Cardiac muscle cell (in vitro differentiated cells and primary cell): ENCODE data around the gene TSSC4. TPM values are rescaled to one million over a fixed set of nuclear protein-coding genes. Genes with fewer than 3 reads are reported as not detected.

Experiments
- DNase-seq, 2 donors: peaks; one replicate each; pipeline versions ENCODE4 v3.0.0 to v3.0.0-alpha.2; 2010 to 2017; ENCODE audit warnings: low read depth in 1 of 2, low spot score in 1 of 2
- H3K27ac ChIP-seq: fragments of 200-600 bp; sonication (generic); 2 replicates; pipeline ENCODE4 v1.5.1; 2016
- H3K27me3 ChIP-seq: fragments of 200-600 bp; sonication (generic); 2 replicates; pipeline ENCODE4 v1.6.0; 2016; ENCODE audit warnings: control low read depth
- H3K36me3 ChIP-seq: fragments of 200-600 bp; sonication (generic); 2 replicates; pipeline ENCODE4 v1.5.1; 2016; ENCODE audit warnings: control low read depth
- H3K4me1 ChIP-seq: fragments of 200-600 bp; sonication (generic); 2 replicates; pipeline ENCODE4 v1.8.1; 2017; ENCODE audit warnings: low read depth, mild to moderate bottlenecking, mixed run types
- H3K4me3 ChIP-seq: fragments of 200-600 bp; sonication (generic); 2 replicates; pipeline ENCODE4 v1.5.1; 2016; ENCODE audit warnings: mild to moderate bottlenecking
- H3K9me3 ChIP-seq: fragments of 200-600 bp; sonication (generic); 2 replicates; pipeline ENCODE4 v1.5.1; 2017; ENCODE audit warnings: low read depth, mild to moderate bottlenecking, control low read depth
- polyA plus RNA-seq: library from polyadenylated mRNA; unstranded; fragments of >200 nt; fragmentation: Nextera tagmentation; extraction: Ambion mirVana; gene quantifications from 2 replicates; pipeline ENCODE4 v1.2.1, GENCODE V29; 2016
- total RNA-seq: library from RNA; depleted of rRNA; stranded (reverse); fragments of >200 nt; gene quantifications from 2 replicates; pipeline ENCODE4 v1.2.3, GENCODE V29; 2016
- TF ChIP-seq, protein P1 (sequence below): IDR thresholded peaks from 2 replicates; pipeline ENCODE4 v1.5.1; 2012; ENCODE audit warnings: low read depth, mild to moderate bottlenecking, low read length

Gene TSSC4
- total and polyA plus RNA-seq, 2 experiments from 2014 or later: 61.4 to 94.8 TPM

DNA sequence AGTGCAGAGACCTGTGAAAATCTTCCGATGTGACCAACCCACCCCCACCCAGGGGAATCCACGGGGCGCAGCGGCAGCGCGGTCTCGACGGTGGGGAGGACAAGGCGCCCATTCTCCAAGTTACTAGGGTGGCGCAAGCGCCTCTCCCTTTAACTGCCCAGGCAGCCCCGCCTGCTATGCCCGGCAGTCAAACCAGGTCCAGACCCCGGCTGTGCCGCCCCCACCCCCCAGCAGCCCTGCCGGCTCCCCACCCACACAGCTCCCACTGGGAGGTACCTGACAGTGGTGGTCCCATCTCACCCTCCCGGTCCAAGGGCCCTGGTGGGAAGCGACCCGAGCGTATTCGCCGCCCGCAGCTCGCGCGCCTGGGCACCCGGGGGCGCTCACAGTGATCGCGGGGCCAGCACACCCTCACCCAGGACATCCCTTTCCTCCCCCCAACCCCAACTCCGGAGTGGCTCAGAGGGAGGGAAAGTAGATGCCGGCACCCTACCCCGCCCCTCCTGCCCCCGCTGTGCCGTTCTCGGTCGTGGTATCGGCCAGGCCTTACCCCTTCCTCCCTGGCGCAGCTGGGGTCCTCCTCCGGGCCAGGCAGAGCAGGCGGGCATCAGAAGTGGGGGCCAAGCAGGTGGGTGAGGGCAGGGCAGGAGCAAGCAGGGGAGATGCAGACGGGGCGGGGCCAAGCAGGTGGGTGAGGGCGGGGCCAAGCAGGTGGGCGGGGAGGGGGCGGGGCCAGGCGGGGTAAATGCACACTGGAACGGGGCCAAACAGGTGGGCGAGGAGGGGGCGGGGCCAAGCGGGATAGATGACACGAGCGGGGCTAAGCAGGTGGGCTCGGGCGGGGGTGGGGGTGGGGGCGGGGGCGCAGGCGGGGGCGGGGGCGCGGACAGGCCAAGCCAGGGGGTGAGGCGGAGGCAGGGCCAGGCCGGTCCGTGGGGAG, 43.6 kb downstream of the TSSC4 start, which contains the start of gene TRPM5:
TSS of gene TRPM5 (minus strand) at position 634 of the 940 bp plus-strand sequence. CDS start 21,478 bp downstream, outside the sequence.
- peaks cover 95% of the 10 kb centered on the region for H3K27me3 ChIP-seq
- no peaks in the 10 kb centered on the region for H3K36me3 ChIP-seq
- H3K27ac ChIP-seq: no peak within 1 kb of the TSS
- H3K9me3 ChIP-seq: no peaks in the 10 kb centered on the region
- peak within 1 kb of the TSS; percentile 28 for H3K4me3 ChIP-seq
- DNase-seq: no peak
- no peaks in the 10 kb centered on the region for H3K4me1 ChIP-seq
- TF ChIP-seq, protein P1, sequence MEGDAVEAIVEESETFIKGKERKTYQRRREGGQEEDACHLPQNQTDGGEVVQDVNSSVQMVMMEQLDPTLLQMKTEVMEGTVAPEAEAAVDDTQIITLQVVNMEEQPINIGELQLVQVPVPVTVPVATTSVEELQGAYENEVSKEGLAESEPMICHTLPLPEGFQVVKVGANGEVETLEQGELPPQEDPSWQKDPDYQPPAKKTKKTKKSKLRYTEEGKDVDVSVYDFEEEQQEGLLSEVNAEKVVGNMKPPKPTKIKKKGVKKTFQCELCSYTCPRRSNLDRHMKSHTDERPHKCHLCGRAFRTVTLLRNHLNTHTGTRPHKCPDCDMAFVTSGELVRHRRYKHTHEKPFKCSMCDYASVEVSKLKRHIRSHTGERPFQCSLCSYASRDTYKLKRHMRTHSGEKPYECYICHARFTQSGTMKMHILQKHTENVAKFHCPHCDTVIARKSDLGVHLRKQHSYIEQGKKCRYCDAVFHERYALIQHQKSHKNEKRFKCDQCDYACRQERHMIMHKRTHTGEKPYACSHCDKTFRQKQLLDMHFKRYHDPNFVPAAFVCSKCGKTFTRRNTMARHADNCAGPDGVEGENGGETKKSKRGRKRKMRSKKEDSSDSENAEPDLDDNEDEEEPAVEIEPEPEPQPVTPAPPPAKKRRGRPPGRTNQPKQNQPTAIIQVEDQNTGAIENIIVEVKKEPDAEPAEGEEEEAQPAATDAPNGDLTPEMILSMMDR: no peak

DNA sequence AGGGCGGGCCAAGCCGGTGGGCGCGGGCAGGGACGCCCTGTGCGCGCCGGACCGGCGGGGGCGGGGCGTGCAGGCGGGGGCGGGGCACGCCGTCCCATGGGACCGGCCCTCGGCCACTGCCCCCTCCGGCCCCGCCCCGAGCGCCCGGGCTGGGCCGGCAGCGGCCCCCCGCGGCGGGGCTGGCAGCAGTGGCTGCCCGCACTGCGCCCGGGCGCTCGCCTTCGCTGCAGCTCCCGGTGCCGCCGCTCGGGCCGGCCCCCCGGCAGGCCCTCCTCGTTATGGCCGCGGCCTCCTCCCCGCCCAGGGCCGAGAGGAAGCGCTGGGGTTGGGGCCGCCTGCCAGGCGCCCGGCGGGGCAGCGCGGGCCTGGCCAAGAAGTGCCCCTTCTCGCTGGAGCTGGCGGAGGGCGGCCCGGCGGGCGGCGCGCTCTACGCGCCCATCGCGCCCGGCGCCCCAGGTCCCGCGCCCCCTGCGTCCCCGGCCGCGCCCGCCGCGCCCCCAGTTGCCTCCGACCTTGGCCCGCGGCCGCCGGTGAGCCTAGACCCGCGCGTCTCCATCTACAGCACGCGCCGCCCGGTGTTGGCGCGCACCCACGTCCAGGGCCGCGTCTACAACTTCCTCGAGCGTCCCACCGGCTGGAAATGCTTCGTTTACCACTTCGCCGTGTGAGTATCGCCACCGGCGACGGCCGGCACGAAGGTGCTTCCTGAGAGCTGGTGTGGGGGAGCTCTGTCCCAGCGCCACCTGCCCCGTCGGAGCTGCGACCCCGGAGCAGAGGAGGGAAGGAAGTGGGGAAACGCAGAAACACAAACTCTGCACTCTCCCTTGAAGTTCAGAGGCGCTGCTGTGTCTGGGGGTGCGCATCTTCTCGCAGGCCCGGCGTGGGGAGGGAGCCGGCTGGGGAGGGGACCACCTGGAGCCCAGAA, 44.5 kb downstream of the TSSC4 start, which contains the start of gene KCNQ1:
TSS of gene KCNQ1 (plus strand) at position 188 of the 925 bp plus-strand sequence. CDS start at position 279, 91 bp downstream.
- Histone ChIP-seq H3K27me3 (peaks cover 97% of the 10 kb centered on the region), H3K9me3 (no peaks in the 10 kb centered on the region), H3K27ac (no peak within 1 kb of the TSS), H3K4me3 (peak within 1 kb of the TSS; percentile 28), H3K36me3 (no peaks in the 10 kb centered on the region), H3K4me1 (no peaks in the 10 kb centered on the region)
- TF ChIP-seq, protein P1: no peak
- DNase-seq: peak in 1 of 2 donors; percentile 78

DNA sequence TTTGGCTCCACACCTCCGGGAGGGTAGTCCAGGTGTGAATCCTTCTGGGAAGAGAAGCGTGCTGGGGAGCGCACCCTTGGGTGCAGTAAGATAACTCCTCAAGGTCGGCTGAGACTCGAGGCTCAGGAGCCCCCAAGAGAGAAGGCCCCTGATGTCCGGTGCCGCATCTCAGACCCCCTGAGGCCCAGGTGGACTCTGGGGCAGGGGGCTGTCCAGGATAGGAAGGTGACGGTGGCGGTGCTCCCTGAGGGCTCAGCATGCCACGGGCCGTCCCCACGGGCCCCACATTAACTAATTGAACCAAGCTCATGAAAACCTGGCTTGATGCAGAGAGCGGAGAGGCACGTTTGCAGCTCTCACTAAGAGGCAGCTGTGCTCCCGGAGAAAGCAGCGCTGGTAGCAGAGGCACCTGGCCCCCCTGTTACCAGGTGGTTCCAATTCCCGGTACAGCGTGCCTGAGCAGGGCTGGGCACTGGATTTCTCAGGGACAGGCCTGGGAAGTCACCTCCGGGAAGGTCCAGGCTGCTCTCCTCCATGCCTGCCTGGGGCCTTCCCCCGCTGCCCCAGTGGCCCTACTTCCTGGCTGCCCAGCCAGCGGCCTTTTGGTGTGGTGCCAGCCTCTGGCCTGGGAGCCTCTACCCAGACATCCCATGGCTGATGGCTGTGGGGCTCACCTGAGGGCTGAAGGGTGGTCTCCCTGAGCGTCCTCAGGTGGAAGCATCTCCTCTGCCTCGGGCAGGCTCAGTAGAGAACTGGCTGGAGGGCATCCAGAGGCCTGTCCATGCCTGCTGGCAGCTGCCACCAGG, 45.4 kb downstream of the TSSC4 start:
- DNase-seq: no peak
- TF ChIP-seq, protein P1: no peak
- H3K9me3 ChIP-seq: no peaks in the 10 kb centered on the region
- peaks cover 97% of the 10 kb centered on the region for H3K27me3 ChIP-seq
- no peaks in the 10 kb centered on the region for H3K4me1 ChIP-seq
- peak overlapping the region; percentile 28 for H3K4me3 ChIP-seq
- H3K27ac ChIP-seq: no peak overlapping the region
- no peaks in the 10 kb centered on the region for H3K36me3 ChIP-seq

DNA sequence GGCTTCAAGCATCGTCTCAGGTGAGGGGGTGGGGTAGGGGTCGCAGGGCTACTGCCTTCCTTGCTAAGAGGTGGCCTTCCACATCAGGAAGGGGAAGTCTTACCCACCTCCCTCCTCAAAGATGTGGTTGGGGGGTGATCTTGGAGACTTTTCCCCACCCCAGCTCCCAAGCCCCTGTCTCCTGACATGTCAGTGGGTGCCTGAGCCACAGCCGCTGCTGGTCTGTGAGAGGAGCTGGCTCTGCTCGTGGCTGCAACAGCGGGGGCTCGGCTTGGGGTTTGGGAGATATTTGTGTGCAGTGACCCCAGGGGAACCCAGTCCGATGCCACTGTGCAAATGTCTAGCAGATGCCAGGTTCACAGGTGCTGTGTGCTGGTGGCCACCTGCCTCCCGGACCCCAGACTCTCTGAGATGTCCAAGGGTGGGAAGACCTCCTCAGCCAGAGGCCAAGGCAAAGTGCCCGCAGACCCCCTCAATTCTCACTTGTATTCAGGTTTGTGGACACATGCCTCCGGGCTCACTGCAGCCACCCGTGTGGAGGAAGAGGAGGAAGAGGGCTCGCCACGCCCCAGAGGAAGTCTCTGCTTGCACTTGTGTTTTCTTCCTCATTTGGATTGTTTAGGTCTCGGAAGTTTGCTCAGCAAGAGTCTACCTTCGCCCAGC, 46.2 kb downstream of the TSSC4 start:
- H3K4me3 ChIP-seq: no peak overlapping the region
- no peaks in the 10 kb centered on the region for H3K4me1 ChIP-seq
- no peaks in the 10 kb centered on the region for H3K36me3 ChIP-seq
- TF ChIP-seq, protein P1: no peak
- peaks cover 97% of the 10 kb centered on the region for H3K27me3 ChIP-seq
- H3K27ac ChIP-seq: no peak overlapping the region
- DNase-seq: no peak
- no peaks in the 10 kb centered on the region for H3K9me3 ChIP-seq
